GM19351 (cell line): Measurements from ENCODE around the gene MCC.
"Not testable (repeated sequence)": the region's sequence is repeated elsewhere in the genome, so short reads cannot be mapped to it uniquely, and the experiment has no call there.

ENCODE experiments used
- ATAC-seq: cut with Tn5 transposase; IDR thresholded peaks from one replicate; pipeline ENCODE4 v1.9.1; 2021; ENCODE audit warnings: mild to moderate bottlenecking, moderate library complexity; ENCODE audit not compliant: unreplicated experiment

The MCC gene

GRCh38 chr5:113491022-113491421 is 2.8 kb upstream of the MCC start:
- ATAC-seq, result no peak

GRCh38 chr5:113490317-113490716 is 2.1 kb upstream of the MCC start:
- ATAC-seq, result no peak

- ATAC-seq, result peak; percentile 63
Measured at GRCh38 chr5:113489299-113489698, 1.0 kb upstream of the MCC start.

DNA sequence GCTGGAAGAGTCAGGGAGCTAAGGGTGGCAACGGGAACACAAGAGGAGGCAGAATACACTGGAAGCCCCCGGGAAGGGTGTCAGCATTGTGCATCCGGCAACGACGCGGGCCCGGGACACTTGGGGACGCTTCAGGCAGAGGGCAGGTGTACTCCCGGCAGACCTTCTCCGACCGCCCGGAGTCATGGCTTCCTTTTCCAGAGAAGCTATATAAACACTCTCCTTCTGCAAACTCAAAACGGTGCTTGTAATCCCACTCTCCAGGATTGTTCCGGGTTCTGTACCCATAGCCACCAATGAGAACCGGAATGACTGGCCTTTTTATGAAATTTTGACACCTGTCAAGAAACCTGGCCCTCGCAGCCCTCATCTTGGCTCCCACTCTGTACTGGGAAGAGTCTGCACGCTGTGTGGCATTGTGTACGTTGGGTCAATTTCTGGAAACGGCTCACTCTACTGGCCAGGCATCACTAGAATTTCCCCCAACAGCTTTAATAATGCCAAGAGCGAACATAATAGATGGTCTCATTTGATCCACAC is 462 bp upstream of the MCC start:
- no peak for ATAC-seq

DNA sequence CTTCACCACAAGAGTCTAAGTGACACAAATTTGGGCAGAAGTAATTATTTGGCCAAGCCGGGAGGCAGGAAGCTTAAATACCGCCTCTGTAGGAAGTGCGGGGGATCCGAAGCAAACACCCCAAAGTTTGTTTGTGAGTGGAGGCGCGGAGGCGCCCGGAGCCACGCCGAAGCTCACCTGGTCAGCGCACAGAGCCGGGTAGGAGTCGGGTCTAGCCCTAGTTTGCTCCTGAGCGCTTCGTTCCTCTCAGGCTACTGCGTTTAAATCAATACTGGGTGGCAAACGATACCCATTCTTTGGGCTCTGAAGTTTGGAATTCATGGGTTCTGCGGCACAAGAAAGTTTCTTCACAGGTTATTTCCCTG is 855 bp downstream of the MCC start:
- ATAC-seq, result no peak

GRCh38 chr5:113480243-113480642 is 8.0 kb downstream of the MCC start:
- ATAC-seq, result no peak

GRCh38 chr5:113478691-113479090 is 9.6 kb downstream of the MCC start:
- ATAC-seq, result no peak

GRCh38 chr5:113474100-113474728 is 14.0 kb downstream of the MCC start:
- no peak for ATAC-seq

DNA sequence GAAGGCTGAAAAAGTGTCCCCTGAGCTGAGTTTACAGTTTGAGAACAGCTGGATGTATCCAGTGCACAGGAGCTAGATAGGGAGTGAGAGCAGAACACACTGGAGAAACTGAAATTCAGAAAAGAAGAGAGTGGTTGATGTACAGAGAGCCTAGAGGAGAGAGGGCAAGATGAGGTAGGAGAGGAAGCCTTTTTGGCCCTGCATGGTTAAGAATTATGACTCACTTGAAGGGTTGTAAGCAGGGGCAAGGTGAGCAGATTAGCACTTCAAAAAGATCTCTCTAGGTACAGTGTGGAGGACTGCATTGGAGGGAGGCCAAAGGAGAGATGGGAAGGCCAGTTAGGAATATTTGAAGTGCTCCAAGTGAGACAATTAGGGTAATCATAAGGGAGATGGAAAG is 25.2 kb downstream of the MCC start:
- ATAC-seq, result no peak

- not testable (repeated sequence) for ATAC-seq
Measured at GRCh38 chr5:113457106-113457505, 31.1 kb downstream of the MCC start.

- no peak for ATAC-seq
Measured at GRCh38 chr5:113452941-113453340, 35.3 kb downstream of the MCC start.

- no peak for ATAC-seq
Measured at GRCh38 chr5:113451797-113452196, 36.5 kb downstream of the MCC start.

DNA sequence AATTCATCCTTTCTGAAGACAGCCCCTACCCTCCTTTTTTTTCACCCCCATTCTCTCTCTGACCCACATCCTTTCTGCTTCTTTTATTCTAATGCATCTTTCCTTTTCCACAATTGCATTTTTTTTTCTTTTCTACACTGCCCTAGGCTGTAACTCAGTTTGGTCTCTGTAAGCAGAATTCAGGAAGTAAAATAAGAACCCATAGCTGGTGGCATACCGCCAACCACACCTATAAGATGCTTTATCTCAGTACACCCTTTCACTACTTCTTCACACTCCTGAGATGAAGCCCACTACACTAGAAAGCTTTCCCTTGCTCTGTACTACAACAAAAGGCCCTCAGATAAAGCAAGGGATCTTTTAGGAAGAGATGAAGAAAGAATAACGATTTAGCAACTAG is 37.3 kb downstream of the MCC start:
- ATAC-seq, result no peak

- ATAC-seq, result no peak
Measured at GRCh38 chr5:113450462-113450861, 37.8 kb downstream of the MCC start.

- ATAC-seq, result no peak
Measured at GRCh38 chr5:113448252-113448651, 40.0 kb downstream of the MCC start.

DNA sequence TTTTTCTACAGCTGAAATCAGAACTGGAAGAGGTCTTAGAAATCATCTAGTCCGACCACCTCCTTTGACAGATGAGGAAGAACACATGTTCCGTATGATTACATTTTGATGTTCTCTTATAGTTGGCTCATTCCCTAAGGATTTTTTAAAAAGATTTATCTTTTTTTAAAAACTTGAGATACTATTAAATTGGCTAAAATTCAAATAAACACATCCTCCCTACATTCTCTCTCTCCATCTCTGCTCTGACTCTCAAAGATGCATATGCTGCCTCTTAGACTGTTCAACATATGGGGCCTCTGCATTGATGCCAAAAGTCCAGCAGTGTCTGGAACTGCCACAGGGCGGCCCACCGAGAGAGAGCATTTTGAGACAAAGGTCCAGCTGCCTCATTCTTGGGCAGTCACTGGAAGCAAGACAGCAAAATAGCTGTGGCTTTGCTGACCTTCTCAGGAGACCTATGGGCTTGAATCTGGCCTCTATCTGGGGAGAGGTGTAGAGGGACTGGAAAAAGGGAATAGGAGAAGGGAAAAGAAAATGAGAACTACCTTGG is 40.7 kb downstream of the MCC start:
- ATAC-seq, result no peak

DNA sequence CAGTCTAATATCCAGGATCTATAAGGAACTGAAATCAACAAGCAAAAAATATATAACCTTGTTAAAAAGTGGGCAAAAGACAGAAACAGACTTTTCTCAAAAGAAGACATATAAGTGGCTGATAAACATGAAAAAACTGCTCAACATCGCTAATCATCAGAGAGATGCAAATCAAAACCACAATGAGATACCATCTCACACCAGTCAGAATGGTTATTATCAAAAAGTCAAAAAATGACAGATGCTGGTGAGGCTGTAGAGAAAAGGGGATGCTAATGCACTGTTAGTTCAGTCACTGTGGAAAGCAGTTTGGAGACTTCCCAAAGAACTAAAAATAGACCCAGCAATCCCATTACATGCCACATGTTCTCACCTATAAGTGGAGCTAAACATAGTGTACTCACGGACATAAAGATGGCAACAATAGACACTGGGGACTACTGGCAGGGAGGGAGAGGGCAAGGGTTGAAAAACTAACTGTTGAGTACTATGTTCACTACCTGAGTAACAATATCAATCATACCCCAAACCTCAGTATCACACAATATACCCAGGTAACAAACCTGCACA is 41.8 kb downstream of the MCC start:
- no peak for ATAC-seq

- no peak for ATAC-seq
Measured at GRCh38 chr5:113437111-113437510, 51.1 kb downstream of the MCC start.

DNA sequence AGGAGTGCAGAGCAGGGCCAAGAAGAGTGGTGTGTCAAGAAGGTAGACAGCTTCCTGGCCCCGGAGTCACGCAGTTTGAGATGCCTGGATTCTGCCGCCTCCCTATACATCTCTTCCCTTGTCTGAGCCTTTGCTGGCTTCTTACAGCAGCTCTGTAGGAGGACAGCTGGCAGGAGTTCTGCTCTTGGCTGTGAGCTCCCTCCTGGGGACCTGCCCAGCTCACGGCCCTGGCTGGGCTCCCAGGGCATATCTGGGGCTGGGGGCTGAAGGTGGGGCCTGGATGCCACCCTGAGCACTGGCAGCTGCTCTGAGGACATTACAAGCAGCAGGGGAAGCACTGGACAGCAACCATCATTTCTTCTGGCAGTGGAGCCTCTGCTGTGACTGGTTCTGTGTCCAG is 52.7 kb downstream of the MCC start:
- ATAC-seq, result no peak

- no peak for ATAC-seq
Measured at GRCh38 chr5:113434889-113435288, 53.4 kb downstream of the MCC start, which contains the start of gene TSSK1B. Gene TSSK1B (minus strand): TSS chr5:113434989. CDS start chr5:113434839, 150 bp downstream.

DNA sequence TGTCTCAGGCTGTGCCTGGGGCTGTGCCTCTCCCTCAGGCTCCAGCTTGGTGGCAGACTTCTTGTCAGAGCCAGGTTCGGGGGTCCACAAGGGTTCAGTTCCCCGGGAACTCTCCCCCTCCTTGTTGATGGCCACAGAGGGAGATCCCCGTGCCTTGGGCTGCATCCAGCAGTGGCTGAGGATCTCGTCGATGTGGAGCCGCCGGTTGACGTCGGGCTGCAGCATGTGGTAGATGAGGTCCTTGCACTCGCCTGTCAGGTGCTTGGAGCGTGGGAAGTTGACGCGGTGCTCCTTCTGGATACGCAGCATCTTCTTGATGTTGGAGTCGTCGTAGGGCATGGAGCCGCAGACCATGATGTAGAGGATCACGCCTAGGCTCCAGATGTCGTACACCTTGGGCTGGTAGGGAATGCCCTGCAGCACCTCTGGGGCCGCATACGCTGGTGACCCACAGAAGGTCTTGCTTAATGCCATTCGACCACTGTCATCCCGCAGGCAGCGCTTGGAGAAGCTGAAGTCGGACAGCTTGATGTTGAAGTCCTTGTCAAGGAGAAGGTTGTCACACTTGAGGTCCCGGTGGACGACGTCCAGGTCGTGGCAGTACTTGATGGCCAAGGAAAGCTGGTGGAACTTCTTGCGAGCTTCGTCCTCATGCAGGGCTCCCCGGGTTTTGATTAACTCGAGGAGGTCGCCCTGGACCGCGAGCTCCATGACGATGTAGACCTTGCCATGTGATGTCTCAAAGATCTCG is 54.2 kb downstream of the MCC start:
- no peak for ATAC-seq

- no peak for ATAC-seq
Measured at GRCh38 chr5:113433071-113433470, 55.2 kb downstream of the MCC start.
